WTC11 (cell line): ENCODE measurements around the gene RAB17. TPM values are rescaled to one million over a fixed set of nuclear protein-coding genes. Genes with fewer than 3 reads are reported as not detected.

Experiments
- ATAC-seq: fragments of 200-7000 bp; cut with Tn5 transposase; 2 replicates; pipeline ENCODE4 v1.10.0; 2021; ENCODE audit warnings: mild to moderate bottlenecking, moderate library complexity
- CTCF ChIA-PET: fragments of 300-600 bp; sonication (Branson Sonifier 250); formaldehyde crosslinking; loops from one replicate; lab custom pipeline; 2021; ENCODE audit warnings: antibody characterized with exemption; lab: Charles Lee
- POLR2A ChIA-PET: fragments of 350-600 bp; sonication (Branson Sonifier 250); formaldehyde crosslinking; loops from one replicate; lab custom pipeline; 2021; ENCODE audit warnings: antibody characterized with exemption; lab: Charles Lee
- DNase-seq: peaks from one replicate; pipeline ENCODE4 v3.0.0; 2021; ENCODE audit warnings: low spot score
- H3K27ac Mint-ChIP-seq: 2 replicates; pipeline ENCODE4 v1.8.0; 2021; ENCODE audit warnings: mixed read lengths
- H3K27me3 Mint-ChIP-seq: 2 replicates; pipeline ENCODE4 v1.8.0; 2021; ENCODE audit warnings: low read depth, mild to moderate bottlenecking, moderate library complexity, mixed read lengths
- H3K36me3 Mint-ChIP-seq: 2 replicates; pipeline ENCODE4 v1.8.0; 2021; ENCODE audit warnings: mixed read lengths
- H3K4me1 Mint-ChIP-seq: 2 replicates; pipeline ENCODE4 v1.8.0; 2022; ENCODE audit warnings: mixed read lengths
- H3K4me3 Mint-ChIP-seq: 2 replicates; pipeline ENCODE4 v1.8.0; 2021; ENCODE audit warnings: mild to moderate bottlenecking, moderate library complexity, mixed read lengths
- H3K9me3 Mint-ChIP-seq: 2 replicates; pipeline ENCODE4 v1.8.0; 2021; ENCODE audit warnings: mixed read lengths
- CREB1 ChIP-seq: sonication (generic); formaldehyde crosslinking; IDR thresholded peaks from 2 replicates; pipeline ENCODE4 v1.8.0; 2023; ENCODE audit warnings: mild to moderate bottlenecking, missing genetic modification reagents
- ESRRA ChIP-seq: sonication (generic); formaldehyde crosslinking; IDR thresholded peaks from 2 replicates; pipeline ENCODE4 v1.8.1; 2022; ENCODE audit warnings: mild to moderate bottlenecking, missing genetic modification reagents, borderline replicate concordance
- JUN ChIP-seq: sonication (generic); formaldehyde crosslinking; IDR thresholded peaks from 2 replicates; pipeline ENCODE4 v1.8.0; 2023; ENCODE audit warnings: mild to moderate bottlenecking, missing genetic modification reagents
- OVOL2 ChIP-seq: fragments of 250-450 bp; sonication (Bioruptor Pico); IDR thresholded peaks from 2 replicates; pipeline ENCODE4 v1.9.0; 2021; ENCODE audit warnings: mild to moderate bottlenecking, borderline replicate concordance
- RELA ChIP-seq: sonication (generic); formaldehyde crosslinking; IDR thresholded peaks from 2 replicates; pipeline ENCODE4 v1.8.1; 2022; ENCODE audit warnings: missing genetic modification reagents, mild to moderate bottlenecking, borderline replicate concordance
- RORB ChIP-seq: fragments of 250-450 bp; sonication (Bioruptor Pico); IDR thresholded peaks from 2 replicates; pipeline ENCODE4 v1.9.0; 2021; ENCODE audit warnings: mild to moderate bottlenecking
- SOX15 ChIP-seq: fragments of 250-450 bp; sonication (Bioruptor Pico); IDR thresholded peaks from 2 replicates; pipeline ENCODE4 v1.9.0; 2021; ENCODE audit warnings: mild to moderate bottlenecking
- ZNF317 ChIP-seq: sonication (generic); formaldehyde crosslinking; IDR thresholded peaks from 2 replicates; pipeline ENCODE4 v1.8.1; 2023; ENCODE audit warnings: low read depth, mild to moderate bottlenecking, moderate library complexity, missing genetic modification reagents, borderline replicate concordance
- ZNF396 ChIP-seq: fragments of 250-450 bp; sonication (Bioruptor Pico); IDR thresholded peaks from 2 replicates; pipeline ENCODE4 v1.8.0; 2021; ENCODE audit warnings: mild to moderate bottlenecking, moderate library complexity, borderline replicate concordance
- total RNA-seq: library from RNA; stranded (reverse); gene quantifications from 3 replicates; pipeline ENCODE4 v1.2.3, GENCODE V29; 2021
- TF ChIP-seq, protein P1 (sequence below): sonication (generic); formaldehyde crosslinking; IDR thresholded peaks from 2 replicates; pipeline ENCODE4 v1.8.1; 2023; ENCODE audit warnings: mild to moderate bottlenecking, missing genetic modification reagents
- TF ChIP-seq, protein P2 (sequence below): sonication (generic); formaldehyde crosslinking; IDR thresholded peaks from 2 replicates; pipeline ENCODE4 v1.8.0; 2022; ENCODE audit warnings: missing genetic modification reagents
- TF ChIP-seq, protein P3 (sequence below): sonication (generic); formaldehyde crosslinking; IDR thresholded peaks from 2 replicates; pipeline ENCODE4 v1.8.1; 2022; ENCODE audit warnings: low read depth, missing genetic modification reagents, borderline replicate concordance
- TF ChIP-seq, protein P4 (sequence below): sonication (generic); formaldehyde crosslinking; IDR thresholded peaks from 2 replicates; pipeline ENCODE4 v1.8.1; 2023; ENCODE audit warnings: mild to moderate bottlenecking, missing genetic modification reagents, moderate library complexity
- TF ChIP-seq, protein P5 (sequence below): sonication (generic); formaldehyde crosslinking; IDR thresholded peaks from 2 replicates; pipeline ENCODE4 v1.8.0; 2023; ENCODE audit warnings: mild to moderate bottlenecking, missing genetic modification reagents
- TF ChIP-seq, protein P6 (sequence below): sonication (generic); formaldehyde crosslinking; IDR thresholded peaks from 2 replicates; pipeline ENCODE4 v1.8.1; 2023; ENCODE audit warnings: mild to moderate bottlenecking, missing genetic modification reagents, moderate library complexity
- TF ChIP-seq, protein P7 (sequence below): sonication (generic); formaldehyde crosslinking; IDR thresholded peaks from 2 replicates; pipeline ENCODE4 v1.8.0; 2022; ENCODE audit warnings: mild to moderate bottlenecking, missing genetic modification reagents

The RAB17 gene
- total RNA-seq, 1 experiment from 2014 or later, result 140 TPM

DNA sequence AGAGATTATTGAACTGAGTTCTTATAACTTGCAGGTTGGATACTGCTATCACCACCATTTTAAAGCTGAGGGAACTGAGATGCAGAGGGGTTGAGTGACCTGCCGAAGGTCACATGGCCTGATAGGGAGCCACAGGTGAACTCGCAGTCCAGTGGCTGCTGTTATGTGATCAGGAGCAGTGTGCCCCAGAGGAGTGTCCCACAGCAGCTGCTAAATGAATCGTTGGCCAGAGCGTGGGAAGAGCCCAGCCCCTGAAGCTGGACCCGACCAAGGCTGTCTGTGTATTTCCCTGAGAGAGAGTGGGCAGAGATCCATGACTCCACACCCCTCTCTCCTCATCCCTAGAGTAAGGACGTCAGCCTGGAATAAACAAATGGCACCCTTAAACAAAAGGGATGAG lies 50.9 kb downstream of the RAB17 start (continued):
- TF ChIP-seq, protein P1, sequence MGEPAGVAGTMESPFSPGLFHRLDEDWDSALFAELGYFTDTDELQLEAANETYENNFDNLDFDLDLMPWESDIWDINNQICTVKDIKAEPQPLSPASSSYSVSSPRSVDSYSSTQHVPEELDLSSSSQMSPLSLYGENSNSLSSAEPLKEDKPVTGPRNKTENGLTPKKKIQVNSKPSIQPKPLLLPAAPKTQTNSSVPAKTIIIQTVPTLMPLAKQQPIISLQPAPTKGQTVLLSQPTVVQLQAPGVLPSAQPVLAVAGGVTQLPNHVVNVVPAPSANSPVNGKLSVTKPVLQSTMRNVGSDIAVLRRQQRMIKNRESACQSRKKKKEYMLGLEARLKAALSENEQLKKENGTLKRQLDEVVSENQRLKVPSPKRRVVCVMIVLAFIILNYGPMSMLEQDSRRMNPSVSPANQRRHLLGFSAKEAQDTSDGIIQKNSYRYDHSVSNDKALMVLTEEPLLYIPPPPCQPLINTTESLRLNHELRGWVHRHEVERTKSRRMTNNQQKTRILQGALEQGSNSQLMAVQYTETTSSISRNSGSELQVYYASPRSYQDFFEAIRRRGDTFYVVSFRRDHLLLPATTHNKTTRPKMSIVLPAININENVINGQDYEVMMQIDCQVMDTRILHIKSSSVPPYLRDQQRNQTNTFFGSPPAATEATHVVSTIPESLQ (CRISPR knock-in tag), result no peak
- TF ChIP-seq ZNF317 (CRISPR knock-in tag) (no peak), SOX15 (CRISPR knock-in tag) (no peak), RORB (CRISPR knock-in tag) (no peak), ESRRA (no peak), ZNF396 (CRISPR knock-in tag) (no peak), JUN (CRISPR knock-in tag) (no peak), CREB1 (CRISPR knock-in tag) (no peak)
- TF ChIP-seq, protein P2, sequence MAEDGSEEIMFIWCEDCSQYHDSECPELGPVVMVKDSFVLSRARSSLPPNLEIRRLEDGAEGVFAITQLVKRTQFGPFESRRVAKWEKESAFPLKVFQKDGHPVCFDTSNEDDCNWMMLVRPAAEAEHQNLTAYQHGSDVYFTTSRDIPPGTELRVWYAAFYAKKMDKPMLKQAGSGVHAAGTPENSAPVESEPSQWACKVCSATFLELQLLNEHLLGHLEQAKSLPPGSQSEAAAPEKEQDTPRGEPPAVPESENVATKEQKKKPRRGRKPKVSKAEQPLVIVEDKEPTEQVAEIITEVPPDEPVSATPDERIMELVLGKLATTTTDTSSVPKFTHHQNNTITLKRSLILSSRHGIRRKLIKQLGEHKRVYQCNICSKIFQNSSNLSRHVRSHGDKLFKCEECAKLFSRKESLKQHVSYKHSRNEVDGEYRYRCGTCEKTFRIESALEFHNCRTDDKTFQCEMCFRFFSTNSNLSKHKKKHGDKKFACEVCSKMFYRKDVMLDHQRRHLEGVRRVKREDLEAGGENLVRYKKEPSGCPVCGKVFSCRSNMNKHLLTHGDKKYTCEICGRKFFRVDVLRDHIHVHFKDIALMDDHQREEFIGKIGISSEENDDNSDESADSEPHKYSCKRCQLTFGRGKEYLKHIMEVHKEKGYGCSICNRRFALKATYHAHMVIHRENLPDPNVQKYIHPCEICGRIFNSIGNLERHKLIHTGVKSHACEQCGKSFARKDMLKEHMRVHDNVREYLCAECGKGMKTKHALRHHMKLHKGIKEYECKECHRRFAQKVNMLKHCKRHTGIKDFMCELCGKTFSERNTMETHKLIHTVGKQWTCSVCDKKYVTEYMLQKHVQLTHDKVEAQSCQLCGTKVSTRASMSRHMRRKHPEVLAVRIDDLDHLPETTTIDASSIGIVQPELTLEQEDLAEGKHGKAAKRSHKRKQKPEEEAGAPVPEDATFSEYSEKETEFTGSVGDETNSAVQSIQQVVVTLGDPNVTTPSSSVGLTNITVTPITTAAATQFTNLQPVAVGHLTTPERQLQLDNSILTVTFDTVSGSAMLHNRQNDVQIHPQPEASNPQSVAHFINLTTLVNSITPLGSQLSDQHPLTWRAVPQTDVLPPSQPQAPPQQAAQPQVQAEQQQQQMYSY (CRISPR knock-in tag), result no peak
- TF ChIP-seq, protein P3, sequence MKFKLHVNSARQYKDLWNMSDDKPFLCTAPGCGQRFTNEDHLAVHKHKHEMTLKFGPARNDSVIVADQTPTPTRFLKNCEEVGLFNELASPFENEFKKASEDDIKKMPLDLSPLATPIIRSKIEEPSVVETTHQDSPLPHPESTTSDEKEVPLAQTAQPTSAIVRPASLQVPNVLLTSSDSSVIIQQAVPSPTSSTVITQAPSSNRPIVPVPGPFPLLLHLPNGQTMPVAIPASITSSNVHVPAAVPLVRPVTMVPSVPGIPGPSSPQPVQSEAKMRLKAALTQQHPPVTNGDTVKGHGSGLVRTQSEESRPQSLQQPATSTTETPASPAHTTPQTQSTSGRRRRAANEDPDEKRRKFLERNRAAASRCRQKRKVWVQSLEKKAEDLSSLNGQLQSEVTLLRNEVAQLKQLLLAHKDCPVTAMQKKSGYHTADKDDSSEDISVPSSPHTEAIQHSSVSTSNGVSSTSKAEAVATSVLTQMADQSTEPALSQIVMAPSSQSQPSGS, result no peak

DNA sequence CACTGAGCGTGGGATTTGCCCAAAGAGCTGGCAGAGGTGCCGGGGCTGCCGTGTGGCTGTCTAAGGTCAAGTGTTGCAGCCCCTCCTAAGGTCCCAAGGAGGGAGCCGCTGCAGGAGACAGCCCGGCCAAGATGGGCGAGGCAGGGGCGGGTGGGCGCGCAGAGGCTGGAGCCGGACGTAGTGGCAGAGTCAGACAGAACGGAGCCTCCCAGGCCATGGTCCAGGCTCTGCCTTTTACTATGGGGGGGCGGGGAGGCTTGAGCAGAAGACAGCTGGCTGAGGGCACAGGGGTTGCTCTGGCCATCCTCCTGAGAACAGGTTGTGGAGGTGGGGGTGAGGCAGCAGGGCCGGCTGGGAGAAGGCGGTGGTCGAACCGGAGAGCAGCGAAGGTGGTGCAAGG lies 51.6 kb downstream of the RAB17 start:
- no peak for ATAC-seq
- Mint-ChIP-seq H3K4me3 (no peak overlapping the region), H3K27ac (no peak overlapping the region), H3K9me3 (no peaks in the 10 kb centered on the region), H3K4me1 (peaks cover 6% of the 10 kb centered on the region; the same call in 1 of the 2 replicates), H3K27me3 (no peaks in the 10 kb centered on the region; the same call in 1 of the 2 replicates), H3K36me3 (peaks cover 2% of the 10 kb centered on the region; the same call in 1 of the 2 replicates)
- TF ChIP-seq, protein P4, sequence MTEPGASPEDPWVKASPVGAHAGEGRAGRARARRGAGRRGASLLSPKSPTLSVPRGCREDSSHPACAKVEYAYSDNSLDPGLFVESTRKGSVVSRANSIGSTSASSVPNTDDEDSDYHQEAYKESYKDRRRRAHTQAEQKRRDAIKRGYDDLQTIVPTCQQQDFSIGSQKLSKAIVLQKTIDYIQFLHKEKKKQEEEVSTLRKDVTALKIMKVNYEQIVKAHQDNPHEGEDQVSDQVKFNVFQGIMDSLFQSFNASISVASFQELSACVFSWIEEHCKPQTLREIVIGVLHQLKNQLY, result no peak
- CTCF ChIA-PET, result interaction anchor here (1.5 to 5.5 kb wide), 2 partner anchors 33 to 63 kb away, joined by 3 to 23 read pairs; no protein-coding TSS in a partner anchor
- no peak for DNase-seq
- POLR2A ChIA-PET, result no interaction called here

DNA sequence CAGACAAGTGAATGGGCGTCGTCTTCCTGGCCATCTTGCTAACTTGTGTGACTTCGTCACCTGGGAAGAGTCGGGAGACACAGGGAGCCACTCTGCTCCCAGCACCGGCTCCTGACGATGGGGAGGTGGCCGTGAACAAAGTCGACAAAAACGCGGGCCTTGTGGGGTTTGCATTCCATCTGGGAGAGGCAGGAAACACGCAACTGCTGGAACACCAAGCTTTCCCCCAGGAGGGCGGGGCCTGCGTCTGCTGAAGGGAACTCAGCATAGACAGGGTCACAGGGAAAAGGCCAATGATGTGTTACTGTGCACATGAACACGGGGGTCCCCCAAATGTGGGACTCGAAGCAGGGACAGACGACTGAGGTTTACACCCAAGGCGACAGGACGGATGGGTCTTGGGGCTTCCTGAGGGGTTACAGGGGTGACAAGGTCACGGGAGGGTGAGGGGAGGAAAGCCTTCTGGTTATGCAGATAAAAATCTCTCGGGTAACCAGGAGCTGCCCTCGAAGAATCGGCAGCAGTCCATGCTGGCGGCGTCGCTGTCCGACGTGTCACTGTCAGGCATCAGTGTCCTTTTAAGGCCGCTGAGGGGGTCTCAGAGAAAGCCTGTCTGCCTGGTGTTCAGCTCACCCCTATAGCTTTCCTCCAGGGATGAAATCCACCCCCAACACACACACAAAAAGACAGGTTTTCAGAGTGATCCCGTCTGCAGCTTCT lies 52.4 kb downstream of the RAB17 start:
- CTCF ChIA-PET, result interaction anchor here (5.5 kb wide), 1 partner anchor 34 kb away, joined by 23 read pairs; no protein-coding TSS in a partner anchor
- ATAC-seq (no peak), DNase-seq (no peak)
- TF ChIP-seq RORB (CRISPR knock-in tag), result no peak
- no peak overlapping the region for H3K27ac Mint-ChIP-seq
- no peaks in the 10 kb centered on the region; the same call in 1 of the 2 replicates for H3K27me3 Mint-ChIP-seq
- no peaks in the 10 kb centered on the region for H3K9me3 Mint-ChIP-seq
- POLR2A ChIA-PET, result no interaction called here
- H3K4me3 Mint-ChIP-seq, result no peak overlapping the region
- peaks cover 2% of the 10 kb centered on the region; the same call in 1 of the 2 replicates for H3K36me3 Mint-ChIP-seq
- peaks cover 6% of the 10 kb centered on the region; the same call in 1 of the 2 replicates for H3K4me1 Mint-ChIP-seq

DNA sequence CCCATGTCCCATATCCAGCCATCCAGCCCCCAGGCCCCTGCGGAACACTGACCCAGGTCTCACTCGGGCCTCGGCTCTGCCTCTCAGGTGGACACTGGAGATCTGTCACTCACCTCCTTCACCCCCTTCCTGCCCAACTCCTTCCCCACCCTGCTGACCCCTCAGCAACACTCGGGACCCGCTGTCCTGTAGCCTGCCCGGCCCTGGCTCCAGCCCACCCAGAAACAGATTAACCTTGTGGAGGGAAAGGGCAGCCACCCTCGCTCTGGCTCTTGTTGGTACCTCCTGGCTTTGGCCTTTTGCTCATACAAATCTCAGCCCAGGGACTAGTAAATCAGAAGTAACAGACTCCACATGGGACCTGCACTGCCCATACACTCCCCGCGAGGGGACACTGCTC lies 53.9 kb downstream of the RAB17 start:
- H3K9me3 Mint-ChIP-seq, result no peaks in the 10 kb centered on the region
- ChIA-PET POLR2A (no interaction called here), CTCF (interaction anchor here (1.0 to 2.0 kb wide), 2 partner anchors 35 to 65 kb away, joined by 3 to 6 read pairs; no protein-coding TSS in a partner anchor)
- H3K36me3 Mint-ChIP-seq, result peaks cover 1% of the 10 kb centered on the region; the same call in 1 of the 2 replicates
- H3K4me1 Mint-ChIP-seq, result peaks cover 20% of the 10 kb centered on the region
- H3K27ac Mint-ChIP-seq, result no peak overlapping the region
- peaks cover 3% of the 10 kb centered on the region for H3K27me3 Mint-ChIP-seq
- no peak for DNase-seq
- H3K4me3 Mint-ChIP-seq, result no peak overlapping the region
- ATAC-seq, result no peak
- no peak for TF ChIP-seq RELA
- TF ChIP-seq, protein P5, sequence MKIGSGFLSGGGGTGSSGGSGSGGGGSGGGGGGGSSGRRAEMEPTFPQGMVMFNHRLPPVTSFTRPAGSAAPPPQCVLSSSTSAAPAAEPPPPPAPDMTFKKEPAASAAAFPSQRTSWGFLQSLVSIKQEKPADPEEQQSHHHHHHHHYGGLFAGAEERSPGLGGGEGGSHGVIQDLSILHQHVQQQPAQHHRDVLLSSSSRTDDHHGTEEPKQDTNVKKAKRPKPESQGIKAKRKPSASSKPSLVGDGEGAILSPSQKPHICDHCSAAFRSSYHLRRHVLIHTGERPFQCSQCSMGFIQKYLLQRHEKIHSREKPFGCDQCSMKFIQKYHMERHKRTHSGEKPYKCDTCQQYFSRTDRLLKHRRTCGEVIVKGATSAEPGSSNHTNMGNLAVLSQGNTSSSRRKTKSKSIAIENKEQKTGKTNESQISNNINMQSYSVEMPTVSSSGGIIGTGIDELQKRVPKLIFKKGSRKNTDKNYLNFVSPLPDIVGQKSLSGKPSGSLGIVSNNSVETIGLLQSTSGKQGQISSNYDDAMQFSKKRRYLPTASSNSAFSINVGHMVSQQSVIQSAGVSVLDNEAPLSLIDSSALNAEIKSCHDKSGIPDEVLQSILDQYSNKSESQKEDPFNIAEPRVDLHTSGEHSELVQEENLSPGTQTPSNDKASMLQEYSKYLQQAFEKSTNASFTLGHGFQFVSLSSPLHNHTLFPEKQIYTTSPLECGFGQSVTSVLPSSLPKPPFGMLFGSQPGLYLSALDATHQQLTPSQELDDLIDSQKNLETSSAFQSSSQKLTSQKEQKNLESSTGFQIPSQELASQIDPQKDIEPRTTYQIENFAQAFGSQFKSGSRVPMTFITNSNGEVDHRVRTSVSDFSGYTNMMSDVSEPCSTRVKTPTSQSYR (CRISPR knock-in tag), result no peak
- TF ChIP-seq, protein P6, sequence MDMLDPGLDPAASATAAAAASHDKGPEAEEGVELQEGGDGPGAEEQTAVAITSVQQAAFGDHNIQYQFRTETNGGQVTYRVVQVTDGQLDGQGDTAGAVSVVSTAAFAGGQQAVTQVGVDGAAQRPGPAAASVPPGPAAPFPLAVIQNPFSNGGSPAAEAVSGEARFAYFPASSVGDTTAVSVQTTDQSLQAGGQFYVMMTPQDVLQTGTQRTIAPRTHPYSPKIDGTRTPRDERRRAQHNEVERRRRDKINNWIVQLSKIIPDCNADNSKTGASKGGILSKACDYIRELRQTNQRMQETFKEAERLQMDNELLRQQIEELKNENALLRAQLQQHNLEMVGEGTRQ, result no peak
- no peak for TF ChIP-seq OVOL2 (CRISPR knock-in tag)
- TF ChIP-seq, protein P7, sequence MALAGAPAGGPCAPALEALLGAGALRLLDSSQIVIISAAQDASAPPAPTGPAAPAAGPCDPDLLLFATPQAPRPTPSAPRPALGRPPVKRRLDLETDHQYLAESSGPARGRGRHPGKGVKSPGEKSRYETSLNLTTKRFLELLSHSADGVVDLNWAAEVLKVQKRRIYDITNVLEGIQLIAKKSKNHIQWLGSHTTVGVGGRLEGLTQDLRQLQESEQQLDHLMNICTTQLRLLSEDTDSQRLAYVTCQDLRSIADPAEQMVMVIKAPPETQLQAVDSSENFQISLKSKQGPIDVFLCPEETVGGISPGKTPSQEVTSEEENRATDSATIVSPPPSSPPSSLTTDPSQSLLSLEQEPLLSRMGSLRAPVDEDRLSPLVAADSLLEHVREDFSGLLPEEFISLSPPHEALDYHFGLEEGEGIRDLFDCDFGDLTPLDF (CRISPR knock-in tag), result no peak
